WTC11 (cell line): ENCODE measurements around the gene SMYD4.

Experiments used
- ATF1 ChIP-seq: sonication (generic); formaldehyde crosslinking; IDR thresholded peaks from 2 replicates; pipeline ENCODE4 v1.8.1; 2023; ENCODE audit warnings: mild to moderate bottlenecking, moderate library complexity, missing genetic modification reagents
- ETV6 ChIP-seq: sonication (generic); formaldehyde crosslinking; IDR thresholded peaks from 2 replicates; pipeline ENCODE4 v1.8.1; 2022; ENCODE audit warnings: mild to moderate bottlenecking, missing genetic modification reagents
- PRRX2 ChIP-seq: fragments of 250-450 bp; sonication (Bioruptor Pico); IDR thresholded peaks from 2 replicates; pipeline ENCODE4 v1.8.0; 2021; ENCODE audit warnings: mild to moderate bottlenecking
- TF ChIP-seq, protein P1 (sequence below): fragments of 200-600 bp; IDR thresholded peaks from 2 replicates; pipeline ENCODE4 v1.8.0; 2022; ENCODE audit warnings: antibody characterized with exemption
- TF ChIP-seq, protein P2 (sequence below): sonication (generic); formaldehyde crosslinking; IDR thresholded peaks from 2 replicates; pipeline ENCODE4 v1.8.1; 2023; ENCODE audit warnings: mild to moderate bottlenecking, missing genetic modification reagents, moderate library complexity
- TF ChIP-seq, protein P3 (sequence below): sonication (generic); formaldehyde crosslinking; IDR thresholded peaks from 2 replicates; pipeline ENCODE4 v1.8.1; 2023; ENCODE audit warnings: mild to moderate bottlenecking, missing genetic modification reagents
- TF ChIP-seq, protein P4 (sequence below): sonication (generic); formaldehyde crosslinking; IDR thresholded peaks from 2 replicates; pipeline ENCODE4 v1.8.0; 2022; ENCODE audit warnings: missing genetic modification reagents

DNA sequence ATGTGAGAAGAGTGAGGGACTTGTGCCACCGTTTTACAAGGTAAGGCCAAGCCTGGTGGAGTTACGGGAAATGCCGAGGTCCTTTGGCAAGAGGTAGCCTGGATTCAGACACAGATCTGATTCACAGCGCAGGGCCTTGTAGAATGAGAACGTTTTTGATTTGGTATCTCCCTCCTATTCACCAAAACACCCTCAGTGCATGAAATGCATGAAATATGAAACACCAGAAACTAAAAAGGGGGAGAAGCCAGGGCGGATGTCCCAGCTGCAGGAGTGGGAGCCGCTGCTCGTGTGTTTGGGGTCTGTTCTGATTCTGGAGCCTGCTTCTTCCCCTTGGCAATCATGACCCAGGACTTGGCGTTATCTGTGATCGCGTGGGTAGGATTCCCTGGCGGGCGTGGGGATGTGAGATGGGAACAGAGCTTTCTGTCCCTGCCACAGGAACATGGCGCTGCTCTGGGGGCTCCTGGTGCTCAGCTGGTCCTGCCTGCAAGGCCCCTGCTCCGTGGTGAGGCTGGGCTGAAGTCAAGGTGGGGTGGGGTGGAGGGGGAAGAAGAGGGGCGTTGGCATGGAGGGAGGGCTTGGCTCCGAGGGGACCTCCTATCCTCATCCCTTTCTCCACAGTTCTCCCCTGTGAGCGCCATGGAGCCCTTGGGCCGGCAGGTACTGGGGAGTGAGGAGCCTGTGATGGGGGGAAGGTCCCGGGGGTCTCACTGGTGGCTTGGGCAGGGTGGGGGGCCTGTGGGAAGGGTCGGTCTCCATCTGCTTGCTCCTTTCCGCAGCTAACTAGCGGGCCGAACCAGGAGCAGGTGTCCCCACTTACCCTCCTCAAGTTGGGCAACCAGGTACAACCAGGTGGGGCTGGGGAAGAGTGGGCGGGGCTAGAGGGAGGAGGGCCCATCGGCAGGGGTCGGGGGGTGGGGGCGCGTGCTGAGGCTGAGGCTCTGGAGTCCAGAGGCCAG lies 84.9 kb downstream of the SMYD4 start:
- TF ChIP-seq, protein P1, sequence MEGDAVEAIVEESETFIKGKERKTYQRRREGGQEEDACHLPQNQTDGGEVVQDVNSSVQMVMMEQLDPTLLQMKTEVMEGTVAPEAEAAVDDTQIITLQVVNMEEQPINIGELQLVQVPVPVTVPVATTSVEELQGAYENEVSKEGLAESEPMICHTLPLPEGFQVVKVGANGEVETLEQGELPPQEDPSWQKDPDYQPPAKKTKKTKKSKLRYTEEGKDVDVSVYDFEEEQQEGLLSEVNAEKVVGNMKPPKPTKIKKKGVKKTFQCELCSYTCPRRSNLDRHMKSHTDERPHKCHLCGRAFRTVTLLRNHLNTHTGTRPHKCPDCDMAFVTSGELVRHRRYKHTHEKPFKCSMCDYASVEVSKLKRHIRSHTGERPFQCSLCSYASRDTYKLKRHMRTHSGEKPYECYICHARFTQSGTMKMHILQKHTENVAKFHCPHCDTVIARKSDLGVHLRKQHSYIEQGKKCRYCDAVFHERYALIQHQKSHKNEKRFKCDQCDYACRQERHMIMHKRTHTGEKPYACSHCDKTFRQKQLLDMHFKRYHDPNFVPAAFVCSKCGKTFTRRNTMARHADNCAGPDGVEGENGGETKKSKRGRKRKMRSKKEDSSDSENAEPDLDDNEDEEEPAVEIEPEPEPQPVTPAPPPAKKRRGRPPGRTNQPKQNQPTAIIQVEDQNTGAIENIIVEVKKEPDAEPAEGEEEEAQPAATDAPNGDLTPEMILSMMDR: no peak
- TF ChIP-seq, protein P2, sequence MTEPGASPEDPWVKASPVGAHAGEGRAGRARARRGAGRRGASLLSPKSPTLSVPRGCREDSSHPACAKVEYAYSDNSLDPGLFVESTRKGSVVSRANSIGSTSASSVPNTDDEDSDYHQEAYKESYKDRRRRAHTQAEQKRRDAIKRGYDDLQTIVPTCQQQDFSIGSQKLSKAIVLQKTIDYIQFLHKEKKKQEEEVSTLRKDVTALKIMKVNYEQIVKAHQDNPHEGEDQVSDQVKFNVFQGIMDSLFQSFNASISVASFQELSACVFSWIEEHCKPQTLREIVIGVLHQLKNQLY (CRISPR knock-in tag): no peak
- TF ChIP-seq, protein P3, sequence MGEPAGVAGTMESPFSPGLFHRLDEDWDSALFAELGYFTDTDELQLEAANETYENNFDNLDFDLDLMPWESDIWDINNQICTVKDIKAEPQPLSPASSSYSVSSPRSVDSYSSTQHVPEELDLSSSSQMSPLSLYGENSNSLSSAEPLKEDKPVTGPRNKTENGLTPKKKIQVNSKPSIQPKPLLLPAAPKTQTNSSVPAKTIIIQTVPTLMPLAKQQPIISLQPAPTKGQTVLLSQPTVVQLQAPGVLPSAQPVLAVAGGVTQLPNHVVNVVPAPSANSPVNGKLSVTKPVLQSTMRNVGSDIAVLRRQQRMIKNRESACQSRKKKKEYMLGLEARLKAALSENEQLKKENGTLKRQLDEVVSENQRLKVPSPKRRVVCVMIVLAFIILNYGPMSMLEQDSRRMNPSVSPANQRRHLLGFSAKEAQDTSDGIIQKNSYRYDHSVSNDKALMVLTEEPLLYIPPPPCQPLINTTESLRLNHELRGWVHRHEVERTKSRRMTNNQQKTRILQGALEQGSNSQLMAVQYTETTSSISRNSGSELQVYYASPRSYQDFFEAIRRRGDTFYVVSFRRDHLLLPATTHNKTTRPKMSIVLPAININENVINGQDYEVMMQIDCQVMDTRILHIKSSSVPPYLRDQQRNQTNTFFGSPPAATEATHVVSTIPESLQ: no peak
- TF ChIP-seq ETV6 (CRISPR knock-in tag) (no peak), ATF1 (CRISPR knock-in tag) (no peak), PRRX2 (CRISPR knock-in tag) (no peak)
- TF ChIP-seq, protein P4, sequence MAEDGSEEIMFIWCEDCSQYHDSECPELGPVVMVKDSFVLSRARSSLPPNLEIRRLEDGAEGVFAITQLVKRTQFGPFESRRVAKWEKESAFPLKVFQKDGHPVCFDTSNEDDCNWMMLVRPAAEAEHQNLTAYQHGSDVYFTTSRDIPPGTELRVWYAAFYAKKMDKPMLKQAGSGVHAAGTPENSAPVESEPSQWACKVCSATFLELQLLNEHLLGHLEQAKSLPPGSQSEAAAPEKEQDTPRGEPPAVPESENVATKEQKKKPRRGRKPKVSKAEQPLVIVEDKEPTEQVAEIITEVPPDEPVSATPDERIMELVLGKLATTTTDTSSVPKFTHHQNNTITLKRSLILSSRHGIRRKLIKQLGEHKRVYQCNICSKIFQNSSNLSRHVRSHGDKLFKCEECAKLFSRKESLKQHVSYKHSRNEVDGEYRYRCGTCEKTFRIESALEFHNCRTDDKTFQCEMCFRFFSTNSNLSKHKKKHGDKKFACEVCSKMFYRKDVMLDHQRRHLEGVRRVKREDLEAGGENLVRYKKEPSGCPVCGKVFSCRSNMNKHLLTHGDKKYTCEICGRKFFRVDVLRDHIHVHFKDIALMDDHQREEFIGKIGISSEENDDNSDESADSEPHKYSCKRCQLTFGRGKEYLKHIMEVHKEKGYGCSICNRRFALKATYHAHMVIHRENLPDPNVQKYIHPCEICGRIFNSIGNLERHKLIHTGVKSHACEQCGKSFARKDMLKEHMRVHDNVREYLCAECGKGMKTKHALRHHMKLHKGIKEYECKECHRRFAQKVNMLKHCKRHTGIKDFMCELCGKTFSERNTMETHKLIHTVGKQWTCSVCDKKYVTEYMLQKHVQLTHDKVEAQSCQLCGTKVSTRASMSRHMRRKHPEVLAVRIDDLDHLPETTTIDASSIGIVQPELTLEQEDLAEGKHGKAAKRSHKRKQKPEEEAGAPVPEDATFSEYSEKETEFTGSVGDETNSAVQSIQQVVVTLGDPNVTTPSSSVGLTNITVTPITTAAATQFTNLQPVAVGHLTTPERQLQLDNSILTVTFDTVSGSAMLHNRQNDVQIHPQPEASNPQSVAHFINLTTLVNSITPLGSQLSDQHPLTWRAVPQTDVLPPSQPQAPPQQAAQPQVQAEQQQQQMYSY (CRISPR knock-in tag): no peak
